ENCODE measurements around the gene RPS16. TPM values are rescaled to one million over a fixed set of nuclear protein-coding genes. Genes with fewer than 3 reads are reported as not detected.

RPS16 gene
- total and polyA plus RNA-seq, 2 of the 13 experiments (the other 11 are each of a cell fraction or from before 2014, with no cell fraction given): 488 to 2,583 TPM

GRCh38 chr19:39444598-39445195 lies 8.9 kb upstream of the RPS16 start (continued):
- TF ChIP-seq ARID5B (CRISPR knock-in tag; IDR thresholded peaks at IDR 0.05): no peak
- TF ChIP-seq FOXP1 (IDR thresholded peaks at IDR 0.05): no peak
- no peak for TF ChIP-seq FOXP1 (CRISPR knock-in tag; IDR thresholded peaks at IDR 0.05)
- no peak for TF ChIP-seq SRY (CRISPR knock-in tag; IDR thresholded peaks at IDR 0.05)
- TF ChIP-seq HOXA3 (CRISPR knock-in tag; IDR thresholded peaks at IDR 0.05): no peak

- BruUV-seq (replicated peaks): no TSS peak
- TF ChIP-seq ATF7 (IDR thresholded peaks at IDR 0.05) (peak; percentile 57; the same call in 1 of the 2 replicates), ATF7 (CRISPR knock-in tag; IDR thresholded peaks at IDR 0.05) (no peak), RNF219 (CRISPR knock-in tag; IDR thresholded peaks at IDR 0.05) (no peak), ZNF550 (CRISPR knock-in tag; IDR thresholded peaks at IDR 0.05; ENCODE audit: borderline replicate concordance) (no peak), CEBPB (IDR thresholded peaks at IDR 0.05; ENCODE audit: borderline replicate concordance, low read depth, low read length) (peak; percentile 89), SOX6 (IDR thresholded peaks at IDR 0.05) (no peak), SOX6 (CRISPR knock-in tag; IDR thresholded peaks at IDR 0.05) (0 out of 2 replicates have a peak, but pooled peaks have one; percentile 17), SOX13 (IDR thresholded peaks at IDR 0.05) (no peak), SOX13 (CRISPR knock-in tag; conservative IDR thresholded peaks at IDR 0.05 in 1 of 2, IDR thresholded peaks at IDR 0.05 in 1 of 2) (no peak), SIN3B (IDR thresholded peaks at IDR 0.05; ENCODE audit: low read length) (no peak), SAP130 (CRISPR knock-in tag; IDR thresholded peaks at IDR 0.05; ENCODE audit: low read depth) (peak; percentile 36; the same call in 1 of the 2 replicates), ATF3 (CRISPR knock-in tag; IDR thresholded peaks at IDR 0.05) (peak; percentile 88)
Measured at GRCh38 chr19:39438270-39438934, 2.7 kb upstream of the RPS16 start.

More at GRCh38 chr19:39438270-39438934, 2.7 kb upstream of the RPS16 start:
- DNase-seq (ENCODE audit: low spot score): peak; percentile 50
- in situ Hi-C loops (cut with HindIII; ENCODE audit: extremely low pct_ligation_motif_present, low pct_unique_long_range_greater_than_20kb) (no loop called here), intact Hi-C loops (cut with micrococcal nuclease; ENCODE audit: unreplicated experiment) (no loop called here)
- Histone ChIP-seq H3K9ac (ENCODE audit: insufficient read depth, low read depth, low read length) (peak overlapping the region; percentile 21; the same call in 1 of the 2 replicates), H2AFZ (ENCODE audit: low read length) (no peak overlapping the region), H3K36me3 (replicated peaks in 1 of 2; ENCODE audit: control insufficient read depth in 1 of 2, insufficient read depth in 2 of 2, low read length in 2 of 2) (peaks cover 8 to 14% of the 10 kb centered on the region in 2 experiments), H3K79me2 (ENCODE audit: insufficient read depth, low read length) (peaks cover 23% of the 10 kb centered on the region), H3K4me2 (ENCODE audit: low read depth, low read length) (peak overlapping the region; percentile 95), H4K20me1 (ENCODE audit: insufficient read depth, low read length) (peaks cover 23% of the 10 kb centered on the region), H3K9me3 (ENCODE audit: low read length) (no peaks in the 10 kb centered on the region), H3K27ac (ENCODE audit: extremely low read length, insufficient read depth, low read length) (no peak overlapping the region), H3K4me3 (replicated peaks in 1 of 3; ENCODE audit: insufficient read depth in 1 of 3, low read depth in 2 of 3, low read length in 3 of 3) (peak overlapping the region in 1 of 3 experiments; percentile 32; a peak in 1 of 6 replicates), H3K27me3 (ENCODE audit: control insufficient read depth in 1 of 2, insufficient read depth in 2 of 2, low read length in 2 of 2) (no peaks in the 10 kb centered on the region; a peak in 2 of 5 replicates), H3K4me1 (ENCODE audit: insufficient read depth, low read length) (peaks cover 63% of the 10 kb centered on the region)
- FAIRE-seq: no peak
- ChIA-PET POLR2A (interaction anchor here (0.6 to 2.9 kb wide), 6 partner anchors 10 to 932 kb away, joined by 3 to 20 read pairs (median 5); partner anchors contain the start of genes MED29, PAF1 and ZFP36), CTCF (ENCODE audit: low intra/inter-chr PET ratio, low total read pairs) (no interaction called here)
- WGBS (ENCODE audit: low lambda C conversion rate): 13% methylated on average over 9 of the region's 9 CpGs
- ATAC-seq: no peak

Measured in HepG2 (cell line).